ENCODE measurements around the gene TMEM9. TPM values are rescaled to one million over a fixed set of nuclear protein-coding genes. Genes with fewer than 3 reads are reported as not detected.

Gene TMEM9
- total RNA-seq, 2 experiments from 2014 or later = 15.7 to 27.2 TPM

GRCh38 chr1:201184307-201185122, 30.2 kb upstream of the TMEM9 start:
- CTCF ChIA-PET = interaction anchor here (0.7 kb wide), 2 partner anchors 366 to 798 kb away, joined by 3 read pairs; no protein-coding TSS in a partner anchor
- DNase-seq = peak; percentile 14
- Mint-ChIP-seq H3K27ac (no peak overlapping the region), H3K36me3 (ENCODE audit: low read depth) (no peaks in the 10 kb centered on the region), H3K4me3 (no peak overlapping the region), H3K27me3 (peaks cover 26% of the 10 kb centered on the region), H3K4me1 (no peaks in the 10 kb centered on the region), H3K9me3 (ENCODE audit: low read depth) (no peaks in the 10 kb centered on the region)
- intact Hi-C loops (cut with DNase I, micrococcal nuclease) = no loop called here
- peak; percentile 75 for ATAC-seq
- POLR2A ChIA-PET = no interaction called here

- no peak overlapping the region for H3K27ac Mint-ChIP-seq
- H3K4me1 Mint-ChIP-seq = no peaks in the 10 kb centered on the region
- intact Hi-C loops (cut with DNase I, micrococcal nuclease) = no loop called here
- DNase-seq (no peak), ATAC-seq (no peak)
- no peak overlapping the region for H3K4me3 Mint-ChIP-seq
- CTCF ChIA-PET = interaction anchor here (0.5 kb wide), 1 partner anchor 49 kb away, joined by 3 read pairs; no protein-coding TSS in a partner anchor
- H3K9me3 Mint-ChIP-seq (ENCODE audit: low read depth) = no peaks in the 10 kb centered on the region
- H3K27me3 Mint-ChIP-seq = peaks cover 31% of the 10 kb centered on the region
- POLR2A ChIA-PET = no interaction called here
- H3K36me3 Mint-ChIP-seq (ENCODE audit: low read depth) = no peaks in the 10 kb centered on the region
Measured at GRCh38 chr1:201183753-201184152, 29.5 kb upstream of the TMEM9 start.

DNA sequence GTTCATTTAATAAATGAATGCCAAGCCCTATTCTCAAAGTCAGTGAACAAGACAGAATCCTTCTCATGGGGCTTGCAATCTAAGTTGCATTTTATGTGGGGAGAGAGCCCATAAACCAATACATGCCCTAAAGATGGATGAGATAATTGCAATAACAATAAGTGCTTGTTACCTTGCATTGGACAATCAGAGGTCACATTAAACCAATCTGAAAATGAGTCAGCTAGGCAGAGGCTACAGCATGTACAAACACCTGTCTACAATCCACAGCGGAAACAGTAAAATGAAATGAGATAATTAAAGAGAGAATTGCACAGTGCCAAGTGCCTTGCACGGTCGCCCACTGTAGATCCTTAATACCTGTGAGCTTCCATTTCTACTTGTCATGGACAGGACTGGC, 28.9 kb upstream of the TMEM9 start:
- intact Hi-C loops (cut with DNase I, micrococcal nuclease) = no loop called here
- ATAC-seq (no peak), DNase-seq (no peak)
- Mint-ChIP-seq H3K4me1 (no peaks in the 10 kb centered on the region), H3K27ac (no peak overlapping the region), H3K36me3 (ENCODE audit: low read depth) (no peaks in the 10 kb centered on the region), H3K27me3 (peaks cover 32% of the 10 kb centered on the region), H3K4me3 (no peak overlapping the region), H3K9me3 (ENCODE audit: low read depth) (no peaks in the 10 kb centered on the region)
- CTCF ChIA-PET = interaction anchor here (0.5 kb wide), 1 partner anchor 48 kb away, joined by 3 read pairs; no protein-coding TSS in a partner anchor
- POLR2A ChIA-PET = no interaction called here

- Mint-ChIP-seq H3K9me3 (ENCODE audit: low read depth) (no peaks in the 10 kb centered on the region), H3K4me3 (no peak overlapping the region), H3K36me3 (ENCODE audit: low read depth) (no peaks in the 10 kb centered on the region), H3K27ac (no peak overlapping the region), H3K27me3 (peaks cover 37% of the 10 kb centered on the region), H3K4me1 (no peaks in the 10 kb centered on the region)
- ChIA-PET CTCF (interaction anchor here (0.6 kb wide), 1 partner anchor 18 kb away, joined by 3 read pairs; no protein-coding TSS in a partner anchor), POLR2A (no interaction called here)
- DNase-seq = no peak
- no peak for ATAC-seq
- intact Hi-C loops (cut with DNase I, micrococcal nuclease) = no loop called here
Measured at GRCh38 chr1:201181726-201182125, 27.5 kb upstream of the TMEM9 start.

- H3K36me3 Mint-ChIP-seq (ENCODE audit: low read depth) = no peaks in the 10 kb centered on the region
- intact Hi-C loops (cut with DNase I, micrococcal nuclease) = no loop called here
- peaks cover 37% of the 10 kb centered on the region for H3K27me3 Mint-ChIP-seq
- H3K4me3 Mint-ChIP-seq = no peak overlapping the region
- ATAC-seq = no peak
- H3K27ac Mint-ChIP-seq = no peak overlapping the region
- POLR2A ChIA-PET = no interaction called here
- H3K4me1 Mint-ChIP-seq = no peaks in the 10 kb centered on the region
- CTCF ChIA-PET = interaction anchor here (0.6 kb wide), 1 partner anchor 18 kb away, joined by 3 read pairs; no protein-coding TSS in a partner anchor
- no peaks in the 10 kb centered on the region for H3K9me3 Mint-ChIP-seq (ENCODE audit: low read depth)
- no peak for DNase-seq
Measured at GRCh38 chr1:201181323-201181722, 27.0 kb upstream of the TMEM9 start.

- Mint-ChIP-seq H3K36me3 (ENCODE audit: low read depth) (no peaks in the 10 kb centered on the region), H3K27me3 (peaks cover 37% of the 10 kb centered on the region), H3K27ac (no peak overlapping the region), H3K9me3 (ENCODE audit: low read depth) (no peaks in the 10 kb centered on the region), H3K4me1 (no peaks in the 10 kb centered on the region), H3K4me3 (no peak overlapping the region)
- DNase-seq = no peak
- intact Hi-C loops (cut with DNase I, micrococcal nuclease) = no loop called here
- ATAC-seq = no peak
- ChIA-PET CTCF (interaction anchor here (0.6 kb wide), 1 partner anchor 17 kb away, joined by 3 read pairs; no protein-coding TSS in a partner anchor), POLR2A (no interaction called here)
Measured at GRCh38 chr1:201180901-201181300, 26.6 kb upstream of the TMEM9 start.

GRCh38 chr1:201180141-201180540, 25.9 kb upstream of the TMEM9 start:
- Mint-ChIP-seq H3K4me1 (no peaks in the 10 kb centered on the region), H3K36me3 (ENCODE audit: low read depth) (no peaks in the 10 kb centered on the region), H3K27me3 (peaks cover 41% of the 10 kb centered on the region), H3K27ac (no peak overlapping the region), H3K9me3 (ENCODE audit: low read depth) (no peaks in the 10 kb centered on the region), H3K4me3 (no peak overlapping the region)
- ChIA-PET POLR2A (no interaction called here), CTCF (no interaction called here)
- intact Hi-C loops (cut with DNase I, micrococcal nuclease) = no loop called here
- DNase-seq (no peak), ATAC-seq (no peak)

DNA sequence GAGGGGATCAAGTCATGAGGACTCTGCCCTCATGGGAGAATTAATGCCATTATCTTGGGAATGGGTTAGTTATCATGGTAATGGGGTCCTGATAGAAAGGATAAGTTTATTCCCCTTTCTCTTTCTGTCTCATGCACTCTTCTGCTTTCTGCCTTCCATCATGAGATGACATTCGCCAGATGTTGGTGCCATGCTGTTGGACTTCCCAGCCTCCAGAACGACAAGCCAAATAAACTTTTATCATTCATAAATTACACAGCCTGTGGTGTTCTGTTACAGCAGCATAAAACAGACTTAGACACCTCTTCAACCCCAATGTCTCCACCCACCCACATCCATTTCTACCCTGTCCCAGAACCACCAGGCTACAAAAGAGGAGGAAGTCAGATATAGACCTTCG, 24.4 kb upstream of the TMEM9 start:
- peaks cover 34% of the 10 kb centered on the region for H3K27me3 Mint-ChIP-seq
- intact Hi-C loops (cut with DNase I, micrococcal nuclease) = no loop called here
- H3K4me3 Mint-ChIP-seq = no peak overlapping the region
- no peak overlapping the region for H3K27ac Mint-ChIP-seq
- no peaks in the 10 kb centered on the region for H3K4me1 Mint-ChIP-seq
- ATAC-seq = no peak
- no peaks in the 10 kb centered on the region for H3K36me3 Mint-ChIP-seq (ENCODE audit: low read depth)
- no peaks in the 10 kb centered on the region for H3K9me3 Mint-ChIP-seq (ENCODE audit: low read depth)
- POLR2A ChIA-PET = no interaction called here
- CTCF ChIA-PET = interaction anchor here (0.7 to 1.3 kb wide), 2 partner anchors 10 to 252 kb away, joined by 3 to 4 read pairs; no protein-coding TSS in a partner anchor
- no peak for DNase-seq

DNA sequence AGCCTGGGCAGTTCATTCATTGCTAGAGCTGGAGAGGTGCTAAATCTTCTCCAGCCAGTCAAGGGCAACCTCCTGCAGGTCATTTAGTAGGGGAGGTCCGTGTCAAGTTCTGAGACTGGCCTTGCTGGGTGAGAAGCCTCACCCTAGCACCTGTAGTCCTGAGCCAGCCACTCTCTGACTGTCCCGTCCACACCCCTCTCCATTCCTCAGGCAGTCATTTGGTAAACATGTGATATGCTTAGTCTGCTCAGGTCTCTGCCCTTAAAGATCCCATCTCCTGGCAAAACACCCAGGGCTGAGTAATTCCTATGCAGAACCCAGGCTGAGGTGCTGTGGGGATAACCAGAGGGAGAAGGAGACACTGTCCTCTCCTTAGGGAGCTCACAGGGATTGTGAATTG, 22.7 kb upstream of the TMEM9 start:
- Mint-ChIP-seq H3K9me3 (ENCODE audit: low read depth) (no peaks in the 10 kb centered on the region), H3K27ac (no peak overlapping the region), H3K36me3 (ENCODE audit: low read depth) (no peaks in the 10 kb centered on the region), H3K4me1 (peaks cover 10% of the 10 kb centered on the region), H3K27me3 (peaks cover 33% of the 10 kb centered on the region), H3K4me3 (no peak overlapping the region)
- POLR2A ChIA-PET = no interaction called here
- ATAC-seq = no peak
- intact Hi-C loops (cut with DNase I, micrococcal nuclease) = no loop called here
- CTCF ChIA-PET = interaction anchor here (0.7 kb wide), 1 partner anchor 265 kb away, joined by 3 read pairs; no protein-coding TSS in a partner anchor
- DNase-seq = no peak

DNA sequence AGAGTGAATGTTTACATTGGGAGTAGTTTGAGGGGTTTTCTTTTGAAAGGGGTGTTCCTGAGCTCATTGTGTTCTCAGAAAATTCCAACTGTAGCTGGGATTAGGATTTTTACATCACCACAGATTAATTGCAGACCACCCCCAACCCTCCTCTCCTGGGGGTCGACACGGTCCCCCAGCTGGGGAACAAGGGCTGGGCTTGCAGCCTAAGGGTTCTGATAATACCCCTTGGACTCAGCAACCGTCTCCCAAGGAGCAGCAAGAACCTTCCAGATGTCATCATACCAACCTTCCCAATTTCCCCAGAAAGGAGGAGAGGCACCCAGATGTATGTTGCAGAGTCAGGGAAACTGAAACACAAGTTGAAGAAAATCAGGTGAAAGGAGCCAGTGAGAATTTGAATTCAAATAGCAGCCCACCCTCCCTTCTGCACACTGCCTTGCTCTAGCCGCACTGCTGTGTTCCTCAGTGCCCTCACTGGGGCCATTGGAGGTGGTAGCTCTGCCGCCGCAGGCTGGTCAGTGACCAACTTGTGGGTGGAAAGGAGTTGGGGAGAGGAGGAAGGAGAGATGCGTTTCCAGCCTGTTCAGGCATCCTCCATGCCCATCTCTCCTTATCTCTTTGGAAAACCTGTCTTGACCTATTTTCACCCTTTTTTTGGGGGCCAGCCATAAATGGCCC, 21.7 kb upstream of the TMEM9 start:
- Mint-ChIP-seq H3K36me3 (ENCODE audit: low read depth) (no peaks in the 10 kb centered on the region), H3K27ac (no peak overlapping the region), H3K27me3 (peaks cover 26% of the 10 kb centered on the region), H3K4me1 (peaks cover 15% of the 10 kb centered on the region), H3K4me3 (no peak overlapping the region), H3K9me3 (ENCODE audit: low read depth) (no peaks in the 10 kb centered on the region)
- ChIA-PET POLR2A (no interaction called here), CTCF (interaction anchor here (0.6 to 0.7 kb wide), 2 partner anchors 17 to 459 kb away, joined by 3 read pairs; no protein-coding TSS in a partner anchor)
- intact Hi-C loops (cut with DNase I, micrococcal nuclease) = no loop called here
- ATAC-seq = no peak
- no peak for DNase-seq

- H3K4me3 Mint-ChIP-seq = no peak overlapping the region
- H3K36me3 Mint-ChIP-seq (ENCODE audit: low read depth) = no peaks in the 10 kb centered on the region
- H3K27me3 Mint-ChIP-seq = peaks cover 16% of the 10 kb centered on the region
- ATAC-seq (no peak), DNase-seq (no peak)
- CTCF ChIA-PET = interaction anchor here (0.5 kb wide), 1 partner anchor 45 kb away, joined by 3 read pairs; no protein-coding TSS in a partner anchor
- H3K27ac Mint-ChIP-seq = no peak overlapping the region
- POLR2A ChIA-PET = no interaction called here
- peaks cover 21% of the 10 kb centered on the region for H3K4me1 Mint-ChIP-seq
- intact Hi-C loops (cut with DNase I, micrococcal nuclease) = no loop called here
- no peaks in the 10 kb centered on the region for H3K9me3 Mint-ChIP-seq (ENCODE audit: low read depth)
Measured at GRCh38 chr1:201173736-201174135, 19.5 kb upstream of the TMEM9 start.

Data from activated CD4-positive, alpha-beta T cell treated with anti-CD3 and anti-CD28 coated beads for 36 hours (primary cell).